Smooth muscle cell (in vitro differentiated cells): ENCODE measurements around the gene NFRKB. TPM values are rescaled to one million over a fixed set of nuclear protein-coding genes. Genes with fewer than 3 reads are reported as not detected.

ENCODE experiments used
- DNase-seq: peaks from one replicate; lab custom pipeline; 2025; ENCODE audit not compliant: unreplicated experiment; lab: John Stamatoyannopoulos, UW
- H2AFZ ChIP-seq: fragments of 200-600 bp; sonication (generic); 2 replicates; pipeline ENCODE4 v1.6.0; 2016; ENCODE audit warnings: antibody characterized with exemption, low read depth, mild to moderate bottlenecking
- H3F3A ChIP-seq: fragments of 200-600 bp; sonication (generic); 2 replicates; pipeline ENCODE4 v1.6.0; 2017; ENCODE audit warnings: antibody characterized with exemption, low read depth
- H3K27ac ChIP-seq: fragments of 200-600 bp; sonication (generic); 2 replicates; pipeline ENCODE4 v1.5.1; 2016; ENCODE audit warnings: low read depth, mild to moderate bottlenecking
- H3K27me3 ChIP-seq: fragments of 200-600 bp; sonication (generic); 2 replicates; pipeline ENCODE4 v1.6.1; 2016; ENCODE audit warnings: low read depth, mild to moderate bottlenecking
- H3K36me3 ChIP-seq: fragments of 200-600 bp; sonication (generic); 2 replicates; pipeline ENCODE4 v1.5.1; 2016; ENCODE audit warnings: low read depth
- H3K4me1 ChIP-seq: fragments of 200-600 bp; sonication (generic); 2 replicates; pipeline ENCODE4 v1.5.1; 2016; ENCODE audit warnings: low read depth
- H3K4me2 ChIP-seq: fragments of 200-600 bp; sonication (generic); 2 replicates; pipeline ENCODE4 v1.6.0; 2016; ENCODE audit warnings: mild to moderate bottlenecking
- H3K4me3 ChIP-seq: fragments of 200-600 bp; sonication (generic); 2 replicates; pipeline ENCODE4 v1.5.1; 2016; ENCODE audit warnings: mild to moderate bottlenecking
- H3K79me2 ChIP-seq: fragments of 200-600 bp; sonication (generic); 2 replicates; pipeline ENCODE4 v1.6.0; 2016; ENCODE audit warnings: low read depth, mild to moderate bottlenecking
- H3K9ac ChIP-seq: fragments of 200-600 bp; sonication (generic); 2 replicates; pipeline ENCODE4 v1.6.0; 2016; ENCODE audit warnings: low read depth
- H3K9me3 ChIP-seq: fragments of 200-600 bp; sonication (generic); replicated peaks from 2 replicates; pipeline ENCODE4 v1.5.1; 2016; ENCODE audit warnings: low read depth
- H4K20me1 ChIP-seq: fragments of 200-600 bp; sonication (generic); 2 replicates; pipeline ENCODE4 v1.6.0; 2016; ENCODE audit warnings: low read depth
- WGBS: methylation state at CpG from one replicate; pipeline ENCODE4 v1.1.7; 2016; ENCODE audit warnings: low lambda C conversion rate; 5-methylcytosine and 5-hydroxymethylcytosine counted together
- polyA plus RNA-seq: library from polyadenylated mRNA; unstranded; fragments of >200 nt; fragmentation: Nextera tagmentation; extraction: Ambion mirVana; gene quantifications from 2 replicates; pipeline ENCODE4 v1.2.1, GENCODE V29; 2016
- total RNA-seq: library from RNA; depleted of rRNA; stranded (reverse); fragments of >200 nt; gene quantifications from 2 replicates; pipeline ENCODE4 v1.2.3, GENCODE V29; 2014
- TF ChIP-seq, protein P1 (sequence below): fragments of 200-600 bp; sonication (generic); IDR thresholded peaks from 2 replicates; pipeline ENCODE4 v1.5.1; 2017; ENCODE audit warnings: borderline replicate concordance, mild to moderate bottlenecking, antibody characterized with exemption; ENCODE audit not compliant: insufficient read depth, poor library complexity, severe bottlenecking

The NFRKB gene
- total and polyA plus RNA-seq, 2 experiments from 2014 or later: 9.9 to 18.5 TPM

GRCh38 chr11:129918361-129918760, 23.0 kb upstream of the NFRKB start:
- Histone ChIP-seq H3K27me3 (no peaks in the 10 kb centered on the region), H3K36me3 (peaks cover 10% of the 10 kb centered on the region), H3K4me1 (no peaks in the 10 kb centered on the region), H3K79me2 (no peaks in the 10 kb centered on the region), H3K27ac (no peak overlapping the region), H3K9ac (no peak overlapping the region), H3F3A (no peaks in the 10 kb centered on the region), H2AFZ (no peak overlapping the region), H4K20me1 (no peaks in the 10 kb centered on the region), H3K4me3 (no peak overlapping the region), H3K9me3 (no peaks in the 10 kb centered on the region), H3K4me2 (no peak overlapping the region)
- TF ChIP-seq, protein P1, sequence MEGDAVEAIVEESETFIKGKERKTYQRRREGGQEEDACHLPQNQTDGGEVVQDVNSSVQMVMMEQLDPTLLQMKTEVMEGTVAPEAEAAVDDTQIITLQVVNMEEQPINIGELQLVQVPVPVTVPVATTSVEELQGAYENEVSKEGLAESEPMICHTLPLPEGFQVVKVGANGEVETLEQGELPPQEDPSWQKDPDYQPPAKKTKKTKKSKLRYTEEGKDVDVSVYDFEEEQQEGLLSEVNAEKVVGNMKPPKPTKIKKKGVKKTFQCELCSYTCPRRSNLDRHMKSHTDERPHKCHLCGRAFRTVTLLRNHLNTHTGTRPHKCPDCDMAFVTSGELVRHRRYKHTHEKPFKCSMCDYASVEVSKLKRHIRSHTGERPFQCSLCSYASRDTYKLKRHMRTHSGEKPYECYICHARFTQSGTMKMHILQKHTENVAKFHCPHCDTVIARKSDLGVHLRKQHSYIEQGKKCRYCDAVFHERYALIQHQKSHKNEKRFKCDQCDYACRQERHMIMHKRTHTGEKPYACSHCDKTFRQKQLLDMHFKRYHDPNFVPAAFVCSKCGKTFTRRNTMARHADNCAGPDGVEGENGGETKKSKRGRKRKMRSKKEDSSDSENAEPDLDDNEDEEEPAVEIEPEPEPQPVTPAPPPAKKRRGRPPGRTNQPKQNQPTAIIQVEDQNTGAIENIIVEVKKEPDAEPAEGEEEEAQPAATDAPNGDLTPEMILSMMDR: no peak
- DNase-seq: no peak
- 98% methylated on average over 22 of the region's 22 CpGs for WGBS

DNA sequence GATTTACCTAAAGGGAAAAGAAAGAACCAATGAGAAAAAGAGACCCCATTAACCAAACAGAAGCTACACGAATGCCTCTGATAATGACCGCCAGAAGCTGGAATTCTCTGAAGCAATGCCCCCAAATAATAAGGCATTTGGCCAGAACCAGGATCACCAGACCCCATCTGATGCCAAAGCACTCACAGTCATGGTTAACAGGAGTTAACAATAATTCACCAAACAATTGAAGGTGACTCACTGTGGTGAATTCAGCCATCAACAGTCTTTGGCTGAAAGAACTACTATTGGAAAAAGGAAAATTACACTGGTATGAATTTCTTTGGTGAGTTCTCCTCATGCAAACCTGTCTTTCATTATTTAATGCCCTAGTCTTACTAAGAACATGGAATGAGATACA, 21.9 kb upstream of the NFRKB start:
- Histone ChIP-seq H3K4me3 (no peak overlapping the region), H3K4me1 (no peaks in the 10 kb centered on the region), H3K9me3 (no peaks in the 10 kb centered on the region), H3K4me2 (no peak overlapping the region), H3K9ac (no peak overlapping the region), H3K27me3 (no peaks in the 10 kb centered on the region), H3K79me2 (no peaks in the 10 kb centered on the region), H2AFZ (no peak overlapping the region), H3K27ac (no peak overlapping the region), H3K36me3 (peaks cover 10% of the 10 kb centered on the region), H3F3A (no peaks in the 10 kb centered on the region), H4K20me1 (no peaks in the 10 kb centered on the region)
- 100% methylated on average over 2 of the region's 2 CpGs for WGBS
- DNase-seq: no peak
- TF ChIP-seq, protein P1: no peak

DNA sequence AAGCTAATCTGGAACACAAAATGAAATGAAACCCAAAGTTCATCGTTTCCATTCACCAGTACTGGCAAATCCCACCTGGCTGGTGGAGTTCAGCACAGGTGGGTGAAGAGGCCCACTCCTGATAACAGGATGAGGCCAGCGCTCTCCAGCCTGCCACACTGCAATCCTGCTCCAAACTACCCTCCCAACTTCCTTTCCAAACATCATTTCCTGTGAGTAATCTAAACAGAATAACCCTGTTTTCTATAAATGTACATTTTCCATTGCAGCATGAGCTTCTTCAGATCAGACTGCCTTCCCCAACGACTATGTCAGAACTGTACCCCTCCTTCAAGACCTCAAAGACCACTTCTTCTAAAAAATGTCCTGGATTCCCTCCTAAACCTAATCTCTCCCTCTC, 15.9 kb upstream of the NFRKB start:
- no peaks in the 10 kb centered on the region for H3F3A ChIP-seq
- H2AFZ ChIP-seq: no peak overlapping the region
- H3K79me2 ChIP-seq: no peaks in the 10 kb centered on the region
- TF ChIP-seq, protein P1: no peak
- DNase-seq: no peak
- H3K4me2 ChIP-seq: no peak overlapping the region
- 64% methylated on average over 3 of the region's 3 CpGs for WGBS
- peaks cover 10% of the 10 kb centered on the region for H3K36me3 ChIP-seq
- no peaks in the 10 kb centered on the region for H4K20me1 ChIP-seq
- no peaks in the 10 kb centered on the region for H3K9me3 ChIP-seq
- no peaks in the 10 kb centered on the region for H3K4me1 ChIP-seq
- H3K9ac ChIP-seq: no peak overlapping the region
- no peaks in the 10 kb centered on the region for H3K27me3 ChIP-seq
- H3K4me3 ChIP-seq: no peak overlapping the region
- H3K27ac ChIP-seq: no peak overlapping the region

DNA sequence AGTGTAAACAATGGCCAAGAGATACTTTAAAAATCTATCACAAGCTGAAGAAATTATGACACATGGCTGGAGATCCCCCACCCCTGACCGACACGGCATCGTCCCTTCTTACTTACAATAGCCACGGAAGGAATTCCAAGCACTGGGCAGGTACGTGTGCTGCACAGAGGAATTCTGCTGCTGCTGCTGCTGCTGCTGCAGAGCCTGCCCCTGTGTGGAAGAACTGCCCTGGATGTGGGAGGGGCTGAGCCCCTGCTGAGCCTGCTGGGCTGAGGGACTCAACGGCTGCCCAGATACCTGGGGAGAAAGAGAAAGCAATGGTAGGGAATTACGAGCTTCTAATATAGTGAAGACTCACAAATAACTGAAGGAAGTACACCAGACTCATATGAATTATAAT, 15.0 kb upstream of the NFRKB start:
- Histone ChIP-seq H4K20me1 (no peaks in the 10 kb centered on the region), H3K36me3 (peaks cover 10% of the 10 kb centered on the region), H3K9me3 (no peaks in the 10 kb centered on the region), H3K4me2 (no peak overlapping the region), H3K9ac (no peak overlapping the region), H3K4me1 (no peaks in the 10 kb centered on the region), H3F3A (no peaks in the 10 kb centered on the region), H3K79me2 (no peaks in the 10 kb centered on the region), H3K27ac (no peak overlapping the region), H3K4me3 (no peak overlapping the region), H3K27me3 (no peaks in the 10 kb centered on the region), H2AFZ (no peak overlapping the region)
- DNase-seq: no peak
- WGBS: 85% methylated on average over 7 of the region's 7 CpGs
- TF ChIP-seq, protein P1: no peak
